ENCODE measurements around the gene SLC35E2B. TPM values are rescaled to one million over a fixed set of nuclear protein-coding genes. Genes with fewer than 3 reads are reported as not detected.

Gene SLC35E2B
- total RNA-seq, 1 experiment from 2014 or later: 41.7 TPM

DNA sequence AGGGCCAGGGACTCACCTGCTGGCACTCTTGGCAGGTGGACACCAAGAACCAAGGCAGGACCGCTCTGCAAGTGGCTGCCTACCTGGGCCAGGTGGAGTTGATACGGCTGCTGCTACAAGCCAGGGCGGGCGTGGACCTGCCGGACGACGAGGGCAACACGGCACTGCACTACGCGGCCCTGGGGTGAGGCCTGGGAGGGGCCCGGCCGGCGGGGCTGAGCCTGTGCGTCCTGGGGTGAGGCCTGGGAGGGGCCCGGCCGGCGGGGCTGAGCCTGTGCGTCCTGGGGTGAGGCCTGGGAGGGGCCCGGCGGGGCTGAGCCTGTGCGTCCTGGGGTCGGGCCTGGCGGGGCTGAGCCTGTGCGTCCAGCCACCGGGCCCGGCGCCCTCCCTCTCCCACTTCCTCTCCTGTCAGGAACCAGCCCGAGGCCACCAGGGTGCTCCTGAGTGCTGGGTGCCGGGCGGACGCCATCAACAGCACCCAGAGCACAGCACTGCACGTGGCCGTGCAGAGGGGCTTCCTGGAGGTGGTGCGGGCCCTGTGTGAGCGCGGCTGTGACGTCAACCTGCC lies 65.2 kb downstream of the SLC35E2B start:
- Histone ChIP-seq H3K27me3 (ENCODE audit: insufficient read depth, low read length) (no peaks in the 10 kb centered on the region; the same call in 1 of the 2 replicates), H3T11ph (ENCODE audit: low read length) (no peak overlapping the region), H3K27ac (ENCODE audit: insufficient read length, low read depth, low read length) (no peak overlapping the region), H2BK15ac (ENCODE audit: low read depth, low read length) (no peak overlapping the region), H3K4me2 (ENCODE audit: insufficient read depth, insufficient read length, low read length) (no peak overlapping the region), H2AFZ (ENCODE audit: low read length) (no peak overlapping the region), H2BK20ac (ENCODE audit: low read depth, low read length, poor library complexity, severe bottlenecking) (no peak overlapping the region), H3K9me3 (ENCODE audit: control insufficient read depth, low read depth, low read length) (no peaks in the 10 kb centered on the region), H4K91ac (ENCODE audit: insufficient read length, low read depth, low read length) (no peak overlapping the region), H4K8ac (replicated peaks; ENCODE audit: insufficient read length, low read depth, low read length) (no peak overlapping the region), H3K4me1 (ENCODE audit: insufficient read depth, low read length) (no peaks in the 10 kb centered on the region), H3K9ac (ENCODE audit: extremely low read depth, insufficient read length, low read length) (no peak overlapping the region), H3K79me2 (ENCODE audit: insufficient read depth, low read length) (no peaks in the 10 kb centered on the region), H2BK5ac (ENCODE audit: insufficient read length, low read length) (no peak overlapping the region), H3K23ac (ENCODE audit: insufficient read length, low read depth, low read length) (no peak overlapping the region), H3K56ac (ENCODE audit: insufficient read length, low read depth, low read length) (no peak overlapping the region), H3K18ac (ENCODE audit: insufficient read length, low read depth, low read length) (no peak overlapping the region), H3K4ac (ENCODE audit: low read depth, low read length) (no peak overlapping the region), H3K79me1 (ENCODE audit: insufficient read depth, low read depth, low read length, poor library complexity, severe bottlenecking) (no peaks in the 10 kb centered on the region), H2BK12ac (ENCODE audit: insufficient read length, low read depth, low read length) (no peak overlapping the region), H3K14ac (ENCODE audit: insufficient read depth, low read length) (no peak overlapping the region; the same call in 1 of the 2 replicates), H4K20me1 (ENCODE audit: control insufficient read depth, insufficient read depth, insufficient read length) (no peaks in the 10 kb centered on the region), H2BK120ac (ENCODE audit: low read depth, low read length, poor library complexity, severe bottlenecking) (no peak overlapping the region), H2AK5ac (ENCODE audit: insufficient read length, low read length) (no peak overlapping the region), H3K23me2 (ENCODE audit: insufficient read length, low read depth, low read length, poor library complexity, severe bottlenecking) (peaks cover 7% of the 10 kb centered on the region), H4K5ac (ENCODE audit: insufficient read length, low read depth, low read length) (no peak overlapping the region)
- DNase-seq: peak; percentile 30
- Mint-ChIP-seq H3K27me3 (ENCODE audit: low read depth) (peaks cover 11% of the 10 kb centered on the region), H3K9me3 (no peaks in the 10 kb centered on the region), H3K4me3 (no peak overlapping the region), H3K36me3 (ENCODE audit: insufficient read depth in 1 of 3, low read depth in 3 of 3) (peaks cover 0 to 2% (median 0%) of the 10 kb centered on the region in 3 experiments; a peak in 1 of 7 replicates), H3K4me1 (peaks cover 2% of the 10 kb centered on the region in 2 experiments; a peak in 2 of 4 replicates), H3K27ac (no peak overlapping the region)
- WGBS (ENCODE audit: extremely low coverage, insufficient read length, low lambda C conversion rate): no CpG with 5 or more reads among the region's 37 CpGs
- no peak for TF ChIP-seq CTCF (conservative IDR thresholded peaks at IDR 0.05)
